Measurements from ENCODE around the gene AHR. TPM values are rescaled to one million over a fixed set of nuclear protein-coding genes. Genes with fewer than 3 reads are reported as not detected.
"Not testable (repeated sequence)": the region's sequence is repeated elsewhere in the genome, so short reads cannot be mapped to it uniquely, and the experiment has no call there.

AHR gene
- polyA plus RNA-seq, 1 donor from 2014 or later = 2.4 TPM

DNA sequence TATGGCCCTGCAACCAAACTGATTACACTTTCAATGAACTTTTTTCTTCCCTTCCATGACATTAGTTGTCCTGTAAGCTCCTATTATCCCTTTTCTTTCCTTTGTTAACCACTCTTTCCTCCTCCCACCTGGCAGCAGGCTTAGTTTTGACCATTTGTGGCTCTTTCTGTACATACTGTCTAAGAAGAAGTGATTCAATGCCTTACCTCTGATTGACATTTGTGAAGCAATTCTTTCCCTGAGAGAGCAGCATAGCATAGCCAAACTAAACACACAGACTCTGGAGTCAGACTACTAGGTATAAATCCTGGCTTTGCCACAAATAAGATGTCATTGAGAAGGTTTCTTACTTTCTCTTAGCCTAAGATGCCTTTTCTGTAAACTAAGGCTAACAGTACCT, 48.9 kb downstream of the AHR start:
- Histone ChIP-seq H3K27ac (ENCODE audit: low read length) (no peak overlapping the region), H3K9me3 (ENCODE audit: low read length) (no peaks in the 10 kb centered on the region), H3K9me2 (ENCODE audit: insufficient read depth, low read length) (no peaks in the 10 kb centered on the region), H3K27me3 (ENCODE audit: insufficient read depth, low read depth, low read length) (no peaks in the 10 kb centered on the region), H3K36me3 (ENCODE audit: insufficient read depth, low read length) (no peaks in the 10 kb centered on the region), H4K20me1 (ENCODE audit: insufficient read depth) (no peaks in the 10 kb centered on the region), H3K4me3 (ENCODE audit: low read length) (no peak overlapping the region), H3K79me2 (replicated peaks; ENCODE audit: insufficient read depth, low read length) (no peaks in the 10 kb centered on the region), H3K4me2 (ENCODE audit: low read length) (no peak overlapping the region), H3K9ac (ENCODE audit: low read length) (no peak overlapping the region), H2AFZ (ENCODE audit: low read depth, low read length) (no peak overlapping the region), H3F3A (ENCODE audit: insufficient read depth, low read length, poor library complexity, severe bottlenecking) (no peaks in the 10 kb centered on the region)
- no peak for TF ChIP-seq SMC3 (conservative IDR thresholded peaks at IDR 0.05; ENCODE audit: poor library complexity)
- TF ChIP-seq, protein P1, sequence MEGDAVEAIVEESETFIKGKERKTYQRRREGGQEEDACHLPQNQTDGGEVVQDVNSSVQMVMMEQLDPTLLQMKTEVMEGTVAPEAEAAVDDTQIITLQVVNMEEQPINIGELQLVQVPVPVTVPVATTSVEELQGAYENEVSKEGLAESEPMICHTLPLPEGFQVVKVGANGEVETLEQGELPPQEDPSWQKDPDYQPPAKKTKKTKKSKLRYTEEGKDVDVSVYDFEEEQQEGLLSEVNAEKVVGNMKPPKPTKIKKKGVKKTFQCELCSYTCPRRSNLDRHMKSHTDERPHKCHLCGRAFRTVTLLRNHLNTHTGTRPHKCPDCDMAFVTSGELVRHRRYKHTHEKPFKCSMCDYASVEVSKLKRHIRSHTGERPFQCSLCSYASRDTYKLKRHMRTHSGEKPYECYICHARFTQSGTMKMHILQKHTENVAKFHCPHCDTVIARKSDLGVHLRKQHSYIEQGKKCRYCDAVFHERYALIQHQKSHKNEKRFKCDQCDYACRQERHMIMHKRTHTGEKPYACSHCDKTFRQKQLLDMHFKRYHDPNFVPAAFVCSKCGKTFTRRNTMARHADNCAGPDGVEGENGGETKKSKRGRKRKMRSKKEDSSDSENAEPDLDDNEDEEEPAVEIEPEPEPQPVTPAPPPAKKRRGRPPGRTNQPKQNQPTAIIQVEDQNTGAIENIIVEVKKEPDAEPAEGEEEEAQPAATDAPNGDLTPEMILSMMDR (IDR thresholded peaks at IDR 0.05; ENCODE audit: poor library complexity, severe bottlenecking) = no peak
- TF ChIP-seq MXI1 (conservative IDR thresholded peaks at IDR 0.05; ENCODE audit: poor library complexity, severe bottlenecking) = no peak
- no peak for TF ChIP-seq TAF1 (IDR thresholded peaks at IDR 0.05; ENCODE audit: low read depth)
- TF ChIP-seq EZH2 (IDR thresholded peaks at IDR 0.05; ENCODE audit: borderline replicate concordance, insufficient read depth, low read length, poor library complexity, severe bottlenecking) = no peak
- TF ChIP-seq POLR2AphosphoS5 (IDR thresholded peaks at IDR 0.05) = no peak
- TF ChIP-seq EP300 (conservative IDR thresholded peaks at IDR 0.05; ENCODE audit: poor library complexity, severe bottlenecking) = no peak
- TF ChIP-seq RAD21 (conservative IDR thresholded peaks at IDR 0.05) = no peak
- TF ChIP-seq, protein P2, sequence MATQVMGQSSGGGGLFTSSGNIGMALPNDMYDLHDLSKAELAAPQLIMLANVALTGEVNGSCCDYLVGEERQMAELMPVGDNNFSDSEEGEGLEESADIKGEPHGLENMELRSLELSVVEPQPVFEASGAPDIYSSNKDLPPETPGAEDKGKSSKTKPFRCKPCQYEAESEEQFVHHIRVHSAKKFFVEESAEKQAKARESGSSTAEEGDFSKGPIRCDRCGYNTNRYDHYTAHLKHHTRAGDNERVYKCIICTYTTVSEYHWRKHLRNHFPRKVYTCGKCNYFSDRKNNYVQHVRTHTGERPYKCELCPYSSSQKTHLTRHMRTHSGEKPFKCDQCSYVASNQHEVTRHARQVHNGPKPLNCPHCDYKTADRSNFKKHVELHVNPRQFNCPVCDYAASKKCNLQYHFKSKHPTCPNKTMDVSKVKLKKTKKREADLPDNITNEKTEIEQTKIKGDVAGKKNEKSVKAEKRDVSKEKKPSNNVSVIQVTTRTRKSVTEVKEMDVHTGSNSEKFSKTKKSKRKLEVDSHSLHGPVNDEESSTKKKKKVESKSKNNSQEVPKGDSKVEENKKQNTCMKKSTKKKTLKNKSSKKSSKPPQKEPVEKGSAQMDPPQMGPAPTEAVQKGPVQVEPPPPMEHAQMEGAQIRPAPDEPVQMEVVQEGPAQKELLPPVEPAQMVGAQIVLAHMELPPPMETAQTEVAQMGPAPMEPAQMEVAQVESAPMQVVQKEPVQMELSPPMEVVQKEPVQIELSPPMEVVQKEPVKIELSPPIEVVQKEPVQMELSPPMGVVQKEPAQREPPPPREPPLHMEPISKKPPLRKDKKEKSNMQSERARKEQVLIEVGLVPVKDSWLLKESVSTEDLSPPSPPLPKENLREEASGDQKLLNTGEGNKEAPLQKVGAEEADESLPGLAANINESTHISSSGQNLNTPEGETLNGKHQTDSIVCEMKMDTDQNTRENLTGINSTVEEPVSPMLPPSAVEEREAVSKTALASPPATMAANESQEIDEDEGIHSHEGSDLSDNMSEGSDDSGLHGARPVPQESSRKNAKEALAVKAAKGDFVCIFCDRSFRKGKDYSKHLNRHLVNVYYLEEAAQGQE (IDR thresholded peaks at IDR 0.05; ENCODE audit: borderline replicate concordance) = no peak

GRCh38 chr7:17348932-17349331, 50.5 kb downstream of the AHR start:
- not testable (repeated sequence) for H3K79me2 ChIP-seq (replicated peaks; ENCODE audit: insufficient read depth, low read length); H3K9ac ChIP-seq (ENCODE audit: low read length); H2AFZ ChIP-seq (ENCODE audit: low read depth, low read length); H3K27me3 ChIP-seq (ENCODE audit: insufficient read depth, low read depth, low read length); H3K4me2 ChIP-seq (ENCODE audit: low read length); H4K20me1 ChIP-seq (ENCODE audit: insufficient read depth); H3K27ac ChIP-seq (ENCODE audit: low read length); H3K9me2 ChIP-seq (ENCODE audit: insufficient read depth, low read length); H3K4me3 ChIP-seq (ENCODE audit: low read length); H3K9me3 ChIP-seq (ENCODE audit: low read length); H3F3A ChIP-seq (ENCODE audit: insufficient read depth, low read length, poor library complexity, severe bottlenecking); H3K36me3 ChIP-seq (ENCODE audit: insufficient read depth, low read length)

- not testable (repeated sequence) for H3K4me2 ChIP-seq (ENCODE audit: low read length); H2AFZ ChIP-seq (ENCODE audit: low read depth, low read length); H3K36me3 ChIP-seq (ENCODE audit: insufficient read depth, low read length); H3K9me2 ChIP-seq (ENCODE audit: insufficient read depth, low read length); H3K4me3 ChIP-seq (ENCODE audit: low read length); H4K20me1 ChIP-seq (ENCODE audit: insufficient read depth); H3F3A ChIP-seq (ENCODE audit: insufficient read depth, low read length, poor library complexity, severe bottlenecking); H3K9me3 ChIP-seq (ENCODE audit: low read length); H3K79me2 ChIP-seq (replicated peaks; ENCODE audit: insufficient read depth, low read length); H3K27ac ChIP-seq (ENCODE audit: low read length); H3K27me3 ChIP-seq (ENCODE audit: insufficient read depth, low read depth, low read length); H3K9ac ChIP-seq (ENCODE audit: low read length)
These were observed 51.9 kb downstream of the AHR start for GRCh38 chr7:17350321-17350720.

DNA sequence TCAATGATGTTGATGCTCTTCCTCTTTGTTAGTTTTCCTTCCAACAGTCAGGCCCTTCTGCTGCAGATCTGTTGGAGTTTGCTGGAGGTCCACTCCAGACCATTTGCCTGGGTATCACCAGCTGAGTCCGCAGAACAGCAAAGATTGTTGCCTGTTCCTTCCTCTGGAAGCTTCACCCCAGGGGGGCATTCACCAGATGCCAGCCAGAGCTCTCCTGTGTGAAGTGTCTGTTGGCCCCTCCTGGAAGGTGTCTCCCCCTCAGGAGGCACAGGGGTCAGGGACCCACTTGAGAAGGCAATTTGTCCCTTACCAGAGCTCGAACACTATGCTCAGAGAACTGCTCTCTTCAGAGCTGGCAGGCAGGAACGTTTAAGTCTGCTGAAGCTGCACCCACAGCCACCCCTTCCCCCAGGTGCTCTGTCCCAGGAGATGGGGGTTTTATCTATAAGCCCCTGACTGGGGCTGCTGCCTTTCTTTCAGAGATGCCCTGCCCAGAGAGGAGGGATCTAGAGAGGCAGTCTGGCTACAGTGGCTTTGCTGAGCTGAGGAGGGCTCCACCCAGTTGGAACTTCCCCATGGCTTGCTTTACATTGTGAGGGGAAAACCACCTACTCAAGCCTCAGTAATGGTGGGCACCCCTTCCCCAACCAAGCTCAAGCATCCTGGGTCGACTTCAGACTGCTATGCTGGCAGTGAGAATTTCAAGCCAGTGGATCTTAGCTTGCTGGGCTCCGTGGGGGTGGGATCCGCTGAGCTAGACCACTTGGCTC, 55.4 kb downstream of the AHR start:
- not testable (repeated sequence) for H3K9me3 ChIP-seq (ENCODE audit: low read length); H3K79me2 ChIP-seq (replicated peaks; ENCODE audit: insufficient read depth, low read length); H3K27ac ChIP-seq (ENCODE audit: low read length); H3K9ac ChIP-seq (ENCODE audit: low read length); H3K4me2 ChIP-seq (ENCODE audit: low read length); H3K4me3 ChIP-seq (ENCODE audit: low read length); H3F3A ChIP-seq (ENCODE audit: insufficient read depth, low read length, poor library complexity, severe bottlenecking); H4K20me1 ChIP-seq (ENCODE audit: insufficient read depth); H3K9me2 ChIP-seq (ENCODE audit: insufficient read depth, low read length); H3K36me3 ChIP-seq (ENCODE audit: insufficient read depth, low read length); H3K27me3 ChIP-seq (ENCODE audit: insufficient read depth, low read depth, low read length); H2AFZ ChIP-seq (ENCODE audit: low read depth, low read length)

All from neural cell (in vitro differentiated cells).